GM18511 (cell line): ENCODE results near the gene CDK3.
"Not testable (repeated sequence)": the region's sequence is repeated elsewhere in the genome, so short reads cannot be mapped to it uniquely, and the experiment has no call there.

Experiments used
- ATAC-seq: cut with Tn5 transposase; IDR thresholded peaks from one replicate; pipeline ENCODE4 v1.9.1; 2021; ENCODE audit warnings: mild to moderate bottlenecking, moderate library complexity; ENCODE audit not compliant: unreplicated experiment

The CDK3 gene

DNA sequence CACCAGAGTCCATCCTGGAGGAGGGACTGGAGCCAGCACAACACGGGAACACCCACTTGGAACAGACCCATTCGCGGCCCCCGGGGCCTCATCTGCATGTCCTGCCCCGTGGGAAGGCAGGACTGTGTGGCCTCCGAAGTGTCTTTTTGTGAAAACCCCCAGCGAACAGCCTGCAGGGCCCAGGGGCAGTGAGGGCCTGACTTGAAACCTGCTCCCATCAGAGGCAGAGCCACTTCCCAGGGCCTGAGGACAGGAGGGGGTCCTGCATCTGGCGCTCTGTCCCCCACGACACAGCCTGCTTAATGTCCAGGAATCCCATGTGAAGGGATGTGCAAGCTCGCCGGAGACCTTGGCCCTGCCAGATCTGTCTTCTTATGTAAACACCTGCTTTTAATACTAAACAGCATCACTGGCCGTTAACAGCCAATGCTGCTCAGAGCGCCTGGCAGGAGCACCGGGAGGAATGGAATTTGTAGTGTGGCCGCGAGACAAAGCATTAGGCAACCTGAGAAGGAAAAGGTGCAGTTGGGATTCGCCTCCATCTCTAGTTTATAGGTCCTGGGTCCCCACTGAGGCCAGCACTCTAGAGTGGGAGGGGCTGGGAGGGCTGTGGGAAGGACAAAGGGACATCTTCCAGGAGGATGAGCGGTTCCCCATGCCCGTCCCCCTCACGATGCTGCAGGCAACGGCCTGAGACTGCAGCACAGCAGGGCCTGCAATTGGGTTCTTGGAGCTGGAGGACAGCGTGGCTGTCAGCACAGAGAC is 36.0 kb downstream of the CDK3 start:
- no peak for ATAC-seq

DNA sequence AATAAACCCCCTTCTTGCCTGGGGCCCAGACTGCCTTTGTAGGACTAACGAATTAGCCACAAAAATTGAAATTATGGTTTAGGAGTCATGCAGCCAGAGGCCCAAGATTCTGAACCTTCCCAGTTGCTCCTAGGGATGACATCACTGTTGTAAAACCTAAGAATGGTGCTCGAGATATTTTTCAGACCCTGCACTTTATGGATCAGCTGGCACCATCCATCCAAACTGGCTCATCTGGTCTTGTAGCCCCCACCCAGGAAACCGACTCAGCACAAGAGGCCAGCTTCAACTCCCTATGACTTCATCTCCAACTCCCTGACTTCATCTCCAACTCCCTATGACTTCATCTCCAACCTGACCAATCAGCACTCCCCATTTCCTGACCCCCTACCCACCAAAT is 37.4 kb downstream of the CDK3 start:
- ATAC-seq, result no peak

DNA sequence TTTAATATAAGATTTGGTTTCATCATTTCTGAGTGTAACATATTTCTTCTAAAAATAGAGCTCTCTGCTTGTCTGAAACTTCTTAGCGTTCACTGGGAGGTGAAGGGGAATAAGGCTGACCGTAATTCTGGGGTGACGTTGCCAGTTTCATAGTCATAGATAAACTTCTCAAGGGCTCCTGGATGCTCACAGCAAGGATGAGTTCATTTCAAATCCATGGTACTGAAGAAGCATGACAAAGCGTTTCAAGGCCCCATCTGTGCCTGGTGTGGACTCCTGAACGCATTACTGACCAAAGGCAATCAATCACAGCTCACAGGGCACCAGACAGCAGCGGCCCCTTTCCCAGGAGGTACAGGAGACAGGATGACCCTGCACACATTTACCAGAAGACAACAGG is 38.5 kb downstream of the CDK3 start:
- ATAC-seq, result no peak

DNA sequence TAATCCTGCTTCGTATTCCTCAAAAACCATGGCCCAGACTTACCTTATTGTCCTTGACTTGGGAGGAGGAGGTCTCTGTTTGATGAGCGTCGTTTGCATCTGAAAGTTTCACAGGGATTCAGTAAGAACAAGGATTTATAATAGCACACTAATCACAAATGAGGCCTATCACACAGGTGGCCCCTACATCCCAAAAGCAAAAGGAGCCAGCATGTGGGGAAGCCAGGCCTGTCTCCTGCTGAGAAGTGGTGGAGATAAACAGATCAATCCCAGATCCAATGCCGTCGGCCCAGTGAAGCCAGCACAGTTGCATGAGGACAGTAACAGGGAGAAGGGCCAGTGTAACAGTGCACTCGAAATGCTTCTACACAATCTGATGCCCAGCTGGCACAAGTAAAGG is 39.7 kb downstream of the CDK3 start:
- no peak for ATAC-seq

GRCh38 chr17:76042868-76043267 is 42.2 kb downstream of the CDK3 start:
- not testable (repeated sequence) for ATAC-seq

DNA sequence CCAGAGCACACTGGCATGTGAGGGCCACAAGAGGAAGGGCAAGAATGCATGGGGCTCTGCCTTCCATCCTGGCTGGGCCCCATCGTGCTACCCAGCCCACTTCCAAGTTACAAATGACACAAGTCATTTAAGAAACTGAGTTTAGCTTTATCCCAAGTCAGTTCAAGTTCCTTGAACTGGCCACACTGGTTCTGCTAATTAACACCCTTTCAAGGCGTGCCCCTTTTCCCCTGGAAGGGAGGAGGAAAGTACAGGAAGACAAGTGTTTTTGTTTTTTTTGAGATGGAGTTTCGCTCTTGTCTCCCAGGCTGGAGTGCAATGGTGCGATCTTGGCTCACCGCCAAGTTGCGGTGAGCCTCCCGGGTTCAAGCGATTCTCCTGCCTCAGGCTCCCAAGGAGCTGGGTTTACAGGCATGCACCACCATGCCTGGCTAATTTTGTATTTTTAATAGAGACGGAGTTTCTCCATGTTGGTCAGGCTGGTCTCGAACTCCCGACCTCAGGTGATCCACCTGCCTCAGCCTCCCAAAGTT is 43.9 kb downstream of the CDK3 start:
- not testable (repeated sequence) for ATAC-seq

GRCh38 chr17:76046064-76046463 is 45.4 kb downstream of the CDK3 start:
- ATAC-seq, result no peak

GRCh38 chr17:76048025-76048605 is 47.5 kb downstream of the CDK3 start:
- no peak for ATAC-seq

GRCh38 chr17:76048711-76049110 is 48.1 kb downstream of the CDK3 start:
- no peak for ATAC-seq

DNA sequence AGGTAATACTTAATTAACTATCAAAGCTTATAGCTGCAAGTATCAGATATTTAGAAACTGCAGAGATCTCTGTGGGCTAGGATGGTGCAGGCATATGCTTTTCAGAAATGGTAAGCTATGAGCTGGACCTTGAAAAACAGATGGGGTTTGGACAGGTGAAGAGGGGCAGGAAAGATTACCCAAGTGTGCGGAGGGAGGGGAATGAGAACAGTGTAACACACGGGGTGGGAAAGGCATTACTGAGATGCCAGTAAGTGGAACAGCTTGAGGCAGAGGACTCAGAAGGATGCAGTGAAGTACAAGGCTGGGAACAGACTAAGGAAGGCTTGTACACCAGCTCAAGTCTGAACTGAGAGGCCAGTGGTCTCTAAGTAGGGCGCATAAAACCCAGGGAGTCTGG is 48.6 kb downstream of the CDK3 start:
- ATAC-seq, result no peak

GRCh38 chr17:76049836-76050537 is 49.3 kb downstream of the CDK3 start:
- no peak for ATAC-seq

DNA sequence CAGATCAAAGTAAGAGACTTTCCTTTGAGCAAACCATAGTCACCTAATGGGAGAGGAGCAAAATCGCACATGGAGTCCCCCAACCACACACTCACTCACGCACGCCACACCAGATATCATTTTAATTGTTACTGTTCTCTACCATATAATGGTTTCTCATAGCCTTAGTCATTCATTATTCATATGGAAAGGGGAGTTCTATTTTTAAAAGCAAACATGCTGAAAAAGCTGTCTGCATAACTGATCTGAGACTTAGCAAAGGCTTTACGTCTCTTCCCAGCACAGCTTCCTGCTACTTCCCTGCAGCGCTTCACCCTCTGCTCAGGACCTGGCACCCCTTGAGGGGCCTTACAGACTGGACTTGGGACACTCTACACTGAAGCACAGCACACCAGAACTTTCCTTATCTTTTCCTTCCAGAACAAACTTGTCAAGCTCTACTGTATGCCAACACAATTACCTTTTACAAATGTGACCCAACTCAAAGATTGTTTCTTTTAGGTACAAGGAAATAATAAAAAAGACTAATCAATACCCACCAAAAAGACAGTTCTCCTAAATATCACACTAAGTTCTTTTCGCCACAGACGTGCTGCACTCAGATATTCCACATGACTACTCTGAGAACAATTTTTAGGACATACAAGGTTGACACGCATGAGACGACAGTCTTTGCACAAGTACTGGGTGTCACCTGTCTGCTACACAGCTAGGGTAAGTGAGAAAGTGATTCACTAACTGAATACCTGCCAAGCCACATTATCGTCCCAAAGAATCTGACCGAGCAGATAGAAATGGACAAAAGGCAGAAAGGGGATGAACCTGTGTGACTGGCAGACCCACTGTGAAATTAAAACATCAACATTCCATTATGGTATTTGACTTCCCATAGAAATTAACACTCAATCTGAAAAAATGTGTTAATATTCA is 50.1 kb downstream of the CDK3 start:
- no peak for ATAC-seq

DNA sequence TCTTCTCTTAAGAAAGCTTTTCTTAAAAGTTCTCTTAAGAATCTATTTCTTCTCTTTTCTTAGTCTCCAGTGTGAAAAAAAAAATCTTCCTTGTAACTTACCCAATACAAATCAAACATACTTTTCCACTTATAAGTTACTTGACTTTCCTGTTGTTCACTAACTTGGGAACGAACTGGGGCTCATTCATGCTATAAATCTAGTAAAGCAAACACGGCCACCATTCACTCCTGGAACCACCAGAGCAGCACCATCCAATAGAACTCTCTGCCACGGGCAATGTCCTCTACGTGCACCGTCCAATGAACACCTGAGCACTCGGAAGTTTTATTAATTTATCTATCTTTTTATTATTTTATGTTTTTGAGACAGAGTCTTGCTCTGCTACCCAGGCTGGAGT is 50.9 kb downstream of the CDK3 start:
- no peak for ATAC-seq

GRCh38 chr17:76053246-76054111 is 52.8 kb downstream of the CDK3 start:
- ATAC-seq, result no peak

GRCh38 chr17:76054112-76054476 is 53.4 kb downstream of the CDK3 start:
- no peak for ATAC-seq
